WTC11 (cell line): ENCODE data around the gene SAMD9L. TPM values are rescaled to one million over a fixed set of nuclear protein-coding genes. Genes with fewer than 3 reads are reported as not detected.

Source experiments
- ATAC-seq: fragments of 200-7000 bp; cut with Tn5 transposase; 2 replicates; pipeline ENCODE4 v1.10.0; 2021; ENCODE audit warnings: mild to moderate bottlenecking, moderate library complexity
- CTCF ChIA-PET: fragments of 300-600 bp; sonication (Branson Sonifier 250); formaldehyde crosslinking; loops from one replicate; lab custom pipeline; 2021; ENCODE audit warnings: antibody characterized with exemption; lab: Charles Lee
- POLR2A ChIA-PET: fragments of 350-600 bp; sonication (Branson Sonifier 250); formaldehyde crosslinking; loops from one replicate; lab custom pipeline; 2021; ENCODE audit warnings: antibody characterized with exemption; lab: Charles Lee
- DNase-seq: peaks from one replicate; pipeline ENCODE4 v3.0.0; 2021; ENCODE audit warnings: low spot score
- H3K27ac Mint-ChIP-seq: 2 replicates; pipeline ENCODE4 v1.8.0; 2021; ENCODE audit warnings: mixed read lengths
- H3K27me3 Mint-ChIP-seq: 2 replicates; pipeline ENCODE4 v1.8.0; 2021; ENCODE audit warnings: low read depth, mild to moderate bottlenecking, moderate library complexity, mixed read lengths
- H3K36me3 Mint-ChIP-seq: 2 replicates; pipeline ENCODE4 v1.8.0; 2021; ENCODE audit warnings: mixed read lengths
- H3K4me1 Mint-ChIP-seq: 2 replicates; pipeline ENCODE4 v1.8.0; 2022; ENCODE audit warnings: mixed read lengths
- H3K4me3 Mint-ChIP-seq: 2 replicates; pipeline ENCODE4 v1.8.0; 2021; ENCODE audit warnings: mild to moderate bottlenecking, moderate library complexity, mixed read lengths
- H3K9me3 Mint-ChIP-seq: 2 replicates; pipeline ENCODE4 v1.8.0; 2021; ENCODE audit warnings: mixed read lengths
- ATF1 ChIP-seq: sonication (generic); formaldehyde crosslinking; IDR thresholded peaks from 2 replicates; pipeline ENCODE4 v1.8.1; 2023; ENCODE audit warnings: mild to moderate bottlenecking, moderate library complexity, missing genetic modification reagents
- ATF3 ChIP-seq: sonication (generic); formaldehyde crosslinking; conservative IDR thresholded peaks from 2 replicates; pipeline ENCODE4 v1.8.1; 2022; ENCODE audit warnings: mild to moderate bottlenecking, missing genetic modification reagents
- CDX4 ChIP-seq: fragments of 250-450 bp; sonication (Bioruptor Pico); IDR thresholded peaks from 2 replicates; pipeline ENCODE4 v1.9.0; 2021; ENCODE audit warnings: moderate library complexity, mild to moderate bottlenecking, inconsistent platforms, borderline replicate concordance
- CREB1 ChIP-seq: sonication (generic); formaldehyde crosslinking; IDR thresholded peaks from 2 replicates; pipeline ENCODE4 v1.8.0; 2023; ENCODE audit warnings: mild to moderate bottlenecking, missing genetic modification reagents
- ESRRA ChIP-seq: sonication (generic); formaldehyde crosslinking; IDR thresholded peaks from 2 replicates; pipeline ENCODE4 v1.8.1; 2022; ENCODE audit warnings: mild to moderate bottlenecking, missing genetic modification reagents, borderline replicate concordance
- FOXP1 ChIP-seq: sonication (generic); formaldehyde crosslinking; IDR thresholded peaks from 2 replicates; pipeline ENCODE4 v1.8.0; 2022; ENCODE audit warnings: missing genetic modification reagents, mild to moderate bottlenecking, moderate library complexity, borderline replicate concordance
- IRF1 ChIP-seq: sonication (generic); formaldehyde crosslinking; IDR thresholded peaks from 2 replicates; pipeline ENCODE4 v1.8.0; 2023; ENCODE audit warnings: missing genetic modification reagents
- KAT7 ChIP-seq: sonication (generic); formaldehyde crosslinking; IDR thresholded peaks from 2 replicates; pipeline ENCODE4 v1.8.1; 2023; ENCODE audit warnings: missing genetic modification reagents, mild to moderate bottlenecking, borderline replicate concordance
- MAX ChIP-seq: sonication (generic); formaldehyde crosslinking; IDR thresholded peaks from 2 replicates; pipeline ENCODE4 v1.8.0; 2022; ENCODE audit warnings: mild to moderate bottlenecking, missing genetic modification reagents
- NR1H2 ChIP-seq: sonication (generic); formaldehyde crosslinking; IDR thresholded peaks from 2 replicates; pipeline ENCODE4 v1.9.0; 2021; ENCODE audit warnings: mild to moderate bottlenecking, moderate library complexity, missing genetic modification reagents
- PRDM15 ChIP-seq: sonication (generic); formaldehyde crosslinking; IDR thresholded peaks from 2 replicates; pipeline ENCODE4 v1.8.0; 2022; ENCODE audit warnings: missing genetic modification reagents
- PRRX2 ChIP-seq: fragments of 250-450 bp; sonication (Bioruptor Pico); IDR thresholded peaks from 2 replicates; pipeline ENCODE4 v1.8.0; 2021; ENCODE audit warnings: mild to moderate bottlenecking
- RELA ChIP-seq: sonication (generic); formaldehyde crosslinking; IDR thresholded peaks from 2 replicates; pipeline ENCODE4 v1.8.1; 2022; ENCODE audit warnings: missing genetic modification reagents, mild to moderate bottlenecking, borderline replicate concordance
- SOX15 ChIP-seq: fragments of 250-450 bp; sonication (Bioruptor Pico); IDR thresholded peaks from 2 replicates; pipeline ENCODE4 v1.9.0; 2021; ENCODE audit warnings: mild to moderate bottlenecking
- TCF7 ChIP-seq: sonication (generic); formaldehyde crosslinking; IDR thresholded peaks from 2 replicates; pipeline ENCODE4 v1.8.0; 2022; ENCODE audit warnings: mild to moderate bottlenecking, low read depth, missing genetic modification reagents, moderate library complexity
- TP53 ChIP-seq: sonication (generic); formaldehyde crosslinking; IDR thresholded peaks from 2 replicates; pipeline ENCODE4 v1.8.1; 2023; ENCODE audit warnings: mild to moderate bottlenecking, missing genetic modification reagents
- ZNF232 ChIP-seq: sonication (generic); formaldehyde crosslinking; IDR thresholded peaks from 2 replicates; pipeline ENCODE4 v1.8.0; 2022; ENCODE audit warnings: mild to moderate bottlenecking, missing genetic modification reagents
- ZNF512 ChIP-seq: sonication (generic); formaldehyde crosslinking; IDR thresholded peaks from 2 replicates; pipeline ENCODE4 v1.8.1; 2022; ENCODE audit warnings: missing genetic modification reagents, borderline replicate concordance
- ZNF532 ChIP-seq: fragments of 250-450 bp; sonication (Bioruptor Pico); IDR thresholded peaks from 2 replicates; pipeline ENCODE4 v1.9.0; 2021; ENCODE audit warnings: mild to moderate bottlenecking, borderline replicate concordance
- ZSCAN18 ChIP-seq: fragments of 250-450 bp; sonication (Bioruptor Pico); IDR thresholded peaks from 2 replicates; pipeline ENCODE4 v2.1.2; 2022; ENCODE audit warnings: mild to moderate bottlenecking, moderate library complexity
- total RNA-seq: library from RNA; stranded (reverse); gene quantifications from 3 replicates; pipeline ENCODE4 v1.2.3, GENCODE V29; 2021

Gene SAMD9L
- total RNA-seq, 1 experiment from 2014 or later = 0.15 TPM

GRCh38 chr7:93179173-93179572 lies 31.0 kb upstream of the SAMD9L start:
- Mint-ChIP-seq H3K27ac (no peak overlapping the region), H3K36me3 (no peaks in the 10 kb centered on the region), H3K9me3 (peaks cover under 1% of the 10 kb centered on the region; the same call in 1 of the 2 replicates), H3K4me3 (no peak overlapping the region), H3K4me1 (no peaks in the 10 kb centered on the region), H3K27me3 (peaks cover 6% of the 10 kb centered on the region; the same call in 1 of the 2 replicates)
- CTCF ChIA-PET = interaction anchor here (0.9 kb wide), 1 partner anchor 53 kb away, joined by 3 read pairs; the partner anchor contains the start of gene VPS50
- no peak for TF ChIP-seq TCF7
- no peak for TF ChIP-seq CDX4 (CRISPR knock-in tag)
- no peak for TF ChIP-seq SOX15 (CRISPR knock-in tag)
- no peak for TF ChIP-seq ESRRA
- DNase-seq (no peak), ATAC-seq (no peak)
- POLR2A ChIA-PET = no interaction called here

- CTCF ChIA-PET = no interaction called here
- no peak for DNase-seq
- TF ChIP-seq FOXP1 (CRISPR knock-in tag) = no peak
- TF ChIP-seq NR1H2 (CRISPR knock-in tag) = no peak
- no peak for TF ChIP-seq CDX4 (CRISPR knock-in tag)
- TF ChIP-seq PRDM15 = no peak
- no peak for TF ChIP-seq KAT7 (CRISPR knock-in tag)
- TF ChIP-seq IRF1 (CRISPR knock-in tag) = no peak
- no peak for TF ChIP-seq ZSCAN18 (CRISPR knock-in tag)
- TF ChIP-seq RELA (CRISPR knock-in tag) = no peak
- TF ChIP-seq ATF1 (CRISPR knock-in tag) = no peak
- no peak for TF ChIP-seq TCF7
- TF ChIP-seq ATF3 (CRISPR knock-in tag) = no peak
- TF ChIP-seq CREB1 (CRISPR knock-in tag) = no peak
- TF ChIP-seq ZNF532 (CRISPR knock-in tag) = no peak
- no peak for TF ChIP-seq MAX (CRISPR knock-in tag)
- TF ChIP-seq TP53 (CRISPR knock-in tag) = no peak
- no peak for TF ChIP-seq PRRX2 (CRISPR knock-in tag)
- TF ChIP-seq ZNF512 (CRISPR knock-in tag) = no peak
- TF ChIP-seq ZNF232 (CRISPR knock-in tag) = no peak
These were observed 30.0 kb upstream of the SAMD9L start for GRCh38 chr7:93178213-93178612.

More at GRCh38 chr7:93178213-93178612, 30.0 kb upstream of the SAMD9L start:
- H3K27ac Mint-ChIP-seq = no peak overlapping the region
- H3K36me3 Mint-ChIP-seq = no peaks in the 10 kb centered on the region
- peaks cover 10% of the 10 kb centered on the region for H3K9me3 Mint-ChIP-seq
- H3K4me1 Mint-ChIP-seq = no peaks in the 10 kb centered on the region
- no peak overlapping the region for H3K4me3 Mint-ChIP-seq
- POLR2A ChIA-PET = no interaction called here
- H3K27me3 Mint-ChIP-seq = peaks cover 4% of the 10 kb centered on the region; the same call in 1 of the 2 replicates
- no peak for ATAC-seq
